ENCODE measurements around the gene ANAPC13. TPM values are rescaled to one million over a fixed set of nuclear protein-coding genes. Genes with fewer than 3 reads are reported as not detected.
A peak's percentile ranks its signal among the peaks of the same experiment; 100 is the strongest.

The ANAPC13 gene
- polyA plus RNA-seq, 1 donor: 60.3 TPM

- no peak for DNase-seq
Observed at GRCh38 chr3:134482622-134483021, 3.2 kb downstream of the ANAPC13 start.

DNA sequence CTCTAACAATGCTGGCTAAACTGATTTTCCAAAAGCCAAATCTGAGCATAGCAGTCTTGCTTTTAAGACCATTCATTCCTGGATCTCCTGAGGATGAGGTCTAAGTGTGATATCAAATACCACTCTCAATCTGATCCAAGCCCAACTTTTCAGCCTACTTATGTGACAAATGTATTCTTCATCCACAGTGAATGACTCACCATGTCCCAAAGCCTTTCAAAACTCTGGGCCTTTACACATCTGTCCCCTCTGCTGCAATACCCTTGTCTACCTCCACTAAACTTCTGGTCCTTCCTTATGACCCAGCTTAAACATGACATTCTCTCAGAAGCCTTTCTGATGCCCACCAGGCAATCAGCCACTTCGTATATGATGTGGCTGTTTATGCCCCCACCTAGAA lies 4.6 kb downstream of the ANAPC13 start:
- no peak for DNase-seq

GRCh38 chr3:134480546-134480945 lies 5.2 kb downstream of the ANAPC13 start:
- DNase-seq: no peak

GRCh38 chr3:134477938-134478337 lies 7.8 kb downstream of the ANAPC13 start:
- DNase-seq: no peak

DNA sequence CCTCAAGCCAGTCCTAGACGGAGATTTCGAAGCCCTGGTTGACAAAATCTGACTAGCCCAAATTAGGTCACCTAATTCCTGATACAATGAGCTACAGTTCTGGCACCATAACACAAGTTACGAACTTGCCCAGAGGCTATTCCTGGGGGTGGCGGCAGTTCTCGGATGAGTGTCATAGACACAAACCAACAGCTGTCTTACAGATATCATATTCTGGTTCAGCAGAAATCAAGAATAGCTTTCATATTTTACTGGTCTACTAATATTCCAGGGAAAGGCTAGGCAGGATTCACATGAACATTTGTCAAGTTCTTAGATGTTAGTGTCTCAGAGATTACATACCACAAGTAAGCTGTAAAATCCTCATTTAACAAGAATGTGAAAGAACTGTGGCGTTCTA lies 8.8 kb downstream of the ANAPC13 start:
- no peak for DNase-seq

DNA sequence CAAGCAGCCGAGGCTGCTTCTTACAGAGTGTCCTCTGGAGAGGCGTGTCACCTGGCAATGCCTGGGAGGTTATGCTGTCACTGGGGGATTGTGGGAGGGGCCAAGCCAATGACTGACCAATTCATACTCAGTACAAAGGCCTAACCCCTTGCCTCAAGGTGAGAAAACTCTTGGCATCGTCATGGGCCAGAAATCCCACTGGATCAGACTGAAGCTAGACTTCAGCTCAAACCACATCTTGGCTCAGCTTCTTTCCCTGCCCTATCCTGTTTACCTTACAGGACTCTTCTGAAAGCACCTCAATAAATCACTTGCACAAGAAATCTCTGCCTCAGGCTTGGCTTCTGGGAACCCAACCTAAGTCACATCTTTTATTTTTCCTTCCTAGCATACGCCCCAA lies 9.5 kb downstream of the ANAPC13 start:
- DNase-seq: no peak

DNA sequence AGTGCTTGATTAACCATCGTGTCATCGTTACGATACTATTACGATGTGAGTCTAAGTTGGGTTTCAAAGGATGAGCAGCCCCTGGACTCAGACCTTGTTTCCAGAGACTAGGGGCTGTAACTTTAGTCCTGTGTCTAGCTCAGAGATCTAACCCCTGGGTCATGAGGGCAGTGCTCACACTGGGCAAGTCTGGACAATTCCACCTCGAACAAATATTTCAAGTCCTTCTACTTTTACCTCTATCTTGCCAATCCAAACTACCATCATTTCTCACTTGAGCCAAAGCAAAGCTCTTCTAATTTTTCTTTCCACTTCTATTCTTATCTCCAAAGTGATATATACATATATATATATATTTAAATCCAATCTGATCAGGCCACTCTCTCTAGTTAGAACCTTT lies 10.8 kb downstream of the ANAPC13 start:
- no peak for DNase-seq

DNA sequence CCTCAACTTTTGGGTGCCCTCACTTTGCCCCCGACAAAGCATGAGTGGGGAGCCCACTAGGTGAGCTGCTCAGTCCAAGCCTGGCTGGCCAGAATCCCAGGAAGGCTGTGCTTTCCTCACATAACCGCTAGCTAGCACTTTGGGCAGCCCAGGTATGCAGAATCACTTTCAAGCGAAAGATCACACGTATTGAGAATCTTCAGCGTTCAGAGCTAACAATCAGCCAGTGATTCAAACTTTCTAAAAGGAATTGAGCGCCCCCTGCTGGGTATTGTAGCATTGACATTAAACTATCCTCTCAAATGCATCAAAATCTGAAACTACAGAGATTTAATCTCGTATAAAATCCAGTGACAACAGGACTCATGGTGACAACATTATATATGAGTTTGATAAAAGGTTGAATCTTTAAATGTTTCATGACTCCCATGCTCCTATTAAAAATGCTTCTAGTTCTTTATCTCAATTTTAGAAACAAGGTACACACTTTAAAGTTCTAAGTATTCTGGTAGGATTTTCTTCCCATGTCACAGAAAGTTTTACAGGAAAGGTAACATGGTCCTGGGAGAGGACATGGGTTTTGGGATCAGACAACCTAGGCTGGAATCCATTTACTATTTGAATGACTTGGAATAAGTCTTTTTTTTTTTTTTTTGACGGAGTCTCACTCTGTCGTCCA lies 11.8 kb downstream of the ANAPC13 start:
- peak; percentile 80 for DNase-seq

- no peak for DNase-seq
Observed at GRCh38 chr3:134472831-134473230, 13.0 kb downstream of the ANAPC13 start.

DNA sequence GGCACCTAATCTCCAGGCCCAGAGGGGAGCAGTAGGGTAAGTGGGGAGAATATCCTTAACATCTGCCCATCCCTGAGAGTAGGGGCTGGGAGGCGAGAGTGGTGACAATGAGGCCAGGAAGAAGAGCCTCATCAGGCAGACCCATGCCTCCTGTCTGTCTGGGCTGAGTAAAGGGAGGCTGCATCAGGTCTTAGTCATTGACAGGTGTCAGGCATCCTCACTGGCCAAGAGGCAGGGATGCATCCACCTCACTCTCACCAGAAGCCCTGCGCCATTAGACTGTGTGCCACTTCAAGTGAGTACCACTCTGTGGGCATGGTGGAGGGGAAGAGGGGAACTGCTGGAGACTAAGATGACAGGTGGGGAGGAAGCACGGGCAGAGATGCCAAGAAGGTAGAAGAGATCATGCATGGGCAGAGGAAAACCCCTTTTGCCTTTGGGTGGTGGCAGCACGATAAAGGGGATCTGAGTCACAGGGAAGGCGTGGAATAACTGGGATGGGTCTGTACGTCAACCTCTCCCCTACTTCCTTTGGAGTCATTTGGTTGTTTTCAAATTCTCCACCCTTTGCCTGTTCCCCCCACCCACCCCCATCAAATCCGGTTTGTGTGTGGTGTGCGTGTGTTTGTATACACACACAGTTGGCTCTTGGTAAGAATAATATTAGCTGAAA lies 14.1 kb downstream of the ANAPC13 start:
- DNase-seq: no peak

DNA sequence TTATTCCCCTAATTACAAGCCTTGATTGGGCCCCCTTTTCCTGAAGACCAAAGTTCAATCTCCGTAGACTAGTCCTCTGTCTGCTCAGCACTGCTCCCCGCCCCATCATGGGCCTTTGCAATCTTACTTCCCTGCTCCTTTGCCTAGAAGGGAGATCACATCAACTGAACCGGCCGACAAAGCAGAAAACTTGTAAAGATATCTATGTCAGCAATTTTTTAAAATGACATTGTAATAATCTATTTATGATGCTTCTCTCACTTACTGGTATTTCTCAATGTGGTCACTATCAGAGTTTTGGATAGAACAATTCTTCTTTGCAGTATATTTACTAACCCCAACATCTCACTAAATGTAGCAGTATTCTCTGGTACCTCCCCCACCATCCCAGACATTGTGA lies 17.3 kb downstream of the ANAPC13 start:
- DNase-seq: no peak

- DNase-seq: no peak
Observed at GRCh38 chr3:134466331-134466730, 19.5 kb downstream of the ANAPC13 start.

GRCh38 chr3:134464689-134465365 lies 21.0 kb downstream of the ANAPC13 start:
- DNase-seq: peak; percentile 77

- peak; percentile 92 for DNase-seq
Observed at GRCh38 chr3:134464064-134464688, 21.6 kb downstream of the ANAPC13 start.

- DNase-seq: no peak
Observed at GRCh38 chr3:134463676-134464063, 22.1 kb downstream of the ANAPC13 start.

- no peak for DNase-seq
Observed at GRCh38 chr3:134462331-134462941, 23.3 kb downstream of the ANAPC13 start.

DNA sequence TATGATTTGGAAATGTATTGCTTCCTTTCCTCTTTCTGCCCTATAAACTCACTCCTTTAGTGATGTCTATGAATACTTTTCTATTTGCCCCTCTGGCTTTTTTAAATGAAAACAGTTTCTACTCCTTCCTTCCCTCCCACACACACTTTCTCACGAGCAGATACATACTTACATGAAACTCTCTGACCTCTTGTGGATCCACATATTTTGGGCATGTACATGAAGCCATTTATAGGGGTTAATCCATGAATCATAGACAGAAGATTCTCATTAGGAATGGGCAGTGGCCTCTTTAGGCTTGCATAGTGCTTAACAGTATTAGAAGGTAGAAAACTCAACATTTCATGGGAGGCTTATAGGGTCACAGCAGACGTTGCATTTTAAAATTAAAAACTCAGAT lies 24.8 kb downstream of the ANAPC13 start:
- no peak for DNase-seq

- DNase-seq: no peak
Observed at GRCh38 chr3:134459562-134459961, 26.2 kb downstream of the ANAPC13 start.

- DNase-seq: no peak
Observed at GRCh38 chr3:134458406-134458945, 27.3 kb downstream of the ANAPC13 start.

GRCh38 chr3:134457376-134458074 lies 28.3 kb downstream of the ANAPC13 start:
- DNase-seq: no peak

GRCh38 chr3:134453631-134454030 lies 32.2 kb downstream of the ANAPC13 start:
- no peak for DNase-seq

GRCh38 chr3:134449951-134450350 lies 35.8 kb downstream of the ANAPC13 start:
- DNase-seq: no peak

Measured in hindlimb muscle (tissue), 1 donor.